ENCODE measurements around the gene PDE8B.

PDE8B gene

GRCh38 chr5:77232574-77233358, 22.3 kb downstream of the PDE8B start:
- no peak for DNase-seq

- DNase-seq = no peak
These were observed 25.6 kb downstream of the PDE8B start for GRCh38 chr5:77235846-77236721.

GRCh38 chr5:77239126-77239741, 28.8 kb downstream of the PDE8B start:
- no peak for DNase-seq

GRCh38 chr5:77241444-77241843, 31.0 kb downstream of the PDE8B start:
- no peak for DNase-seq

- no peak for DNase-seq
These were observed 39.0 kb downstream of the PDE8B start for GRCh38 chr5:77249475-77249874.

GRCh38 chr5:77250021-77250420, 39.5 kb downstream of the PDE8B start:
- no peak for DNase-seq

GRCh38 chr5:77251921-77252320, 41.4 kb downstream of the PDE8B start:
- no peak for DNase-seq

- no peak for DNase-seq
These were observed 45.1 kb downstream of the PDE8B start for GRCh38 chr5:77255617-77256016.

- DNase-seq = no peak
These were observed 45.9 kb downstream of the PDE8B start for GRCh38 chr5:77256406-77256805.

- DNase-seq = no peak
These were observed 48.2 kb downstream of the PDE8B start for GRCh38 chr5:77258652-77259051.

GRCh38 chr5:77259476-77259875, 49.0 kb downstream of the PDE8B start:
- no peak for DNase-seq

GRCh38 chr5:77262697-77263096, 52.2 kb downstream of the PDE8B start:
- no peak for DNase-seq

GRCh38 chr5:77266291-77266690, 55.8 kb downstream of the PDE8B start:
- no peak for DNase-seq

GRCh38 chr5:77267496-77267895, 57.0 kb downstream of the PDE8B start:
- DNase-seq = no peak

- DNase-seq = no peak
These were observed 61.7 kb downstream of the PDE8B start for GRCh38 chr5:77272206-77272605.

GRCh38 chr5:77277759-77278158, 67.3 kb downstream of the PDE8B start:
- DNase-seq = no peak

- no peak for DNase-seq
These were observed 69.6 kb downstream of the PDE8B start for GRCh38 chr5:77280036-77280435.

GRCh38 chr5:77281969-77282336, 71.5 kb downstream of the PDE8B start:
- DNase-seq = no peak

GRCh38 chr5:77282337-77283027, 72.0 kb downstream of the PDE8B start:
- DNase-seq = no peak

GRCh38 chr5:77285251-77285841, 74.9 kb downstream of the PDE8B start:
- no peak for DNase-seq

- no peak for DNase-seq
These were observed 81.7 kb downstream of the PDE8B start for GRCh38 chr5:77292026-77292757.

GRCh38 chr5:77294185-77294584, 83.7 kb downstream of the PDE8B start:
- DNase-seq = no peak
